Measurements from ENCODE around the gene HIVEP2.

Gene HIVEP2

DNA sequence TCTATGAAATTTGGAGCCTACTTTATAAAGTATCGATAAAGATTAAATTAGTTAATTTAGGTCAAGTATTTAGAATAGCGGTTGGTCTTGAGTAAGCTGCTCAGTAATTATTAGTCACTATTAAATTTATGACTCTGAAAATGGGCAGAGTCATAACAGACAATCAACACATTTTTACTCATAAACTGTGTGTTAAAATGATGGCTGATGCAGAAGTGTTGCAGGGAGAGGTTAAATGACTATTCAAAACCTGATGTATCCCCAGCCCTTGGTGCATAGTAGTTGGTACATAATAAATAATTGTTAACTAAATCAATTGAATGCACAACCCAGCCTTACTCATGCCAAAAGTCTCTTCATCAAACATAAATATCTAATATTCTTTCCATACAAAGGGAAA, 30.6 kb downstream of the HIVEP2 start:
- Histone ChIP-seq H2BK5ac (ENCODE audit: low read length) (no peak overlapping the region), H3K79me2 (ENCODE audit: control insufficient read depth, insufficient read depth, low read length) (no peaks in the 10 kb centered on the region), H3K4ac (ENCODE audit: low read depth, low read length) (no peak overlapping the region), H3K4me1 (ENCODE audit: control insufficient read depth, low read depth, low read length) (peaks cover 5% of the 10 kb centered on the region), H3K27ac (ENCODE audit: low read depth, low read length) (no peak overlapping the region), H3K56ac (ENCODE audit: low read length) (no peak overlapping the region), H3K27me3 (ENCODE audit: insufficient read depth, low read length, poor library complexity) (no peaks in the 10 kb centered on the region), H4K8ac (ENCODE audit: low read depth, low read length) (no peak overlapping the region), H3K4me3 (ENCODE audit: low read length) (no peak overlapping the region), H2AK5ac (ENCODE audit: low read length) (no peak overlapping the region), H3K36me3 (ENCODE audit: control insufficient read depth, insufficient read depth, low read length) (no peaks in the 10 kb centered on the region), H3K79me1 (ENCODE audit: low read length) (no peaks in the 10 kb centered on the region), H3K23ac (ENCODE audit: low read length) (no peak overlapping the region), H3K18ac (ENCODE audit: low read length) (no peak overlapping the region), H2BK120ac (ENCODE audit: low read depth, low read length) (no peak overlapping the region), H3K4me2 (ENCODE audit: low read length) (no peak overlapping the region), H4K5ac (ENCODE audit: low read length) (no peak overlapping the region), H2BK15ac (replicated peaks; ENCODE audit: low read depth) (no peak overlapping the region), H3K9ac (ENCODE audit: low read length) (no peak overlapping the region)
- WGBS (ENCODE audit: extremely low coverage, insufficient coverage, low lambda C conversion rate) = 100% methylated on average over 1 of the region's 2 CpGs
- no peak for DNase-seq

DNA sequence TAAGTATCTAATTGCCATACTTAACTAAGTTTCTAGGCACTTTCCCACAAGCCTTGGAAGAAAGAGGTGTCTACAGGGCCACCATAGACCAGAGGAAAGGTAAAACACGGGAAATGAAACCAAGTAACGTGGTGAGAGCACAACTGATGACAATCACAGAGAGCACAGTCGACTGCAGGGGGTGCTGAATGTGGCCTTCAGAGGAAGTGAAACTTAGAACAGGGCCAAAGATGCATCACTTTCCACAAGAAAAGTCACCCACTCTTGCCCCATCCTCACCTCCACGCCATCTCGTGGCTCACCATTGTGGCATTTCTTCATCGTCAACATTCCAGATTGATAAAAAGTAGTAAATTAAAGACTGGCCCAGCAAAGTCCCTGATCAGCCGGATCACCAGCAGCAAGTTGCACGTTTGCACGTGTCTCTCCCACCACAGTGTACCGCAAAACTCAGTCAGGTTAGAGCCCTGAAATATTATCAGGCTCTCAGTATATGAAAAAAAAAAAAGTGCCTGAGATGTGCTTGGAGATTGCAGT, 31.4 kb downstream of the HIVEP2 start:
- H3K36me3 ChIP-seq (ENCODE audit: control insufficient read depth, insufficient read depth, low read length) = no peaks in the 10 kb centered on the region
- H3K27ac ChIP-seq (ENCODE audit: low read depth, low read length) = no peak overlapping the region
- no peaks in the 10 kb centered on the region for H3K27me3 ChIP-seq (ENCODE audit: insufficient read depth, low read length, poor library complexity)
- no peaks in the 10 kb centered on the region for H3K79me1 ChIP-seq (ENCODE audit: low read length)
- H2BK5ac ChIP-seq (ENCODE audit: low read length) = no peak overlapping the region
- no peak for DNase-seq
- WGBS (ENCODE audit: extremely low coverage, insufficient coverage, low lambda C conversion rate) = no CpG with 5 or more reads among the region's 10 CpGs
- no peak overlapping the region for H2AK5ac ChIP-seq (ENCODE audit: low read length)
- H4K5ac ChIP-seq (ENCODE audit: low read length) = no peak overlapping the region
- no peak overlapping the region for H3K4me3 ChIP-seq (ENCODE audit: low read length)
- no peak overlapping the region for H3K18ac ChIP-seq (ENCODE audit: low read length)
- H3K4ac ChIP-seq (ENCODE audit: low read depth, low read length) = no peak overlapping the region
- H3K4me2 ChIP-seq (ENCODE audit: low read length) = no peak overlapping the region
- no peak overlapping the region for H3K56ac ChIP-seq (ENCODE audit: low read length)
- H2BK15ac ChIP-seq (replicated peaks; ENCODE audit: low read depth) = no peak overlapping the region
- H3K79me2 ChIP-seq (ENCODE audit: control insufficient read depth, insufficient read depth, low read length) = no peaks in the 10 kb centered on the region
- no peak overlapping the region for H3K23ac ChIP-seq (ENCODE audit: low read length)
- H4K8ac ChIP-seq (ENCODE audit: low read depth, low read length) = no peak overlapping the region
- H3K9ac ChIP-seq (ENCODE audit: low read length) = no peak overlapping the region
- no peak overlapping the region for H2BK120ac ChIP-seq (ENCODE audit: low read depth, low read length)
- H3K4me1 ChIP-seq (ENCODE audit: control insufficient read depth, low read depth, low read length) = peaks cover 5% of the 10 kb centered on the region

DNA sequence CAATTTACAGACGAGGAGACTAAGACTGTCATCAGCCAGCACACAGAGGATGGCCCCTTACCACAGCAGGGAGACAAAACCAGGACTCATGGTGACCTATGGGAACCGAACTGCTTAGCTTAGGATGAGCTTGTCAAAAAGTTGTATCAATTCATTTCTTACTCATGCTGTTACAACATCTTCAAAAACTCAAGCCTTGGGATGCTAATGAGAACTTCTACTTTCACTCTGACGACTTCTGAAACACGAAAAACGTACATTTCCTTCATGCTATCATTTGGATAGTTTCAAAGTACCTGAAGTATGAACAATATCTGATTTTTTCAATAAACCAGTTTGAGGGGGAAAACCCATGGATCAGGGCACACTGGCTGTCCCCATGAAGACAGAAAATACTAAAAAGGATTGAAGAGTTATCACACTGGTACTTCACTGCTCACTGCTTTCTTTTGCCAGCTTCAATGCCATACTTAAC, 31.9 kb downstream of the HIVEP2 start:
- Histone ChIP-seq H3K4me2 (ENCODE audit: low read length) (no peak overlapping the region), H3K79me2 (ENCODE audit: control insufficient read depth, insufficient read depth, low read length) (no peaks in the 10 kb centered on the region), H3K23ac (ENCODE audit: low read length) (no peak overlapping the region), H2BK120ac (ENCODE audit: low read depth, low read length) (no peak overlapping the region), H3K27me3 (ENCODE audit: insufficient read depth, low read length, poor library complexity) (no peaks in the 10 kb centered on the region), H2AK5ac (ENCODE audit: low read length) (no peak overlapping the region), H3K4ac (ENCODE audit: low read depth, low read length) (no peak overlapping the region), H3K27ac (ENCODE audit: low read depth, low read length) (no peak overlapping the region), H2BK5ac (ENCODE audit: low read length) (no peak overlapping the region), H4K8ac (ENCODE audit: low read depth, low read length) (no peak overlapping the region), H3K18ac (ENCODE audit: low read length) (no peak overlapping the region), H3K36me3 (ENCODE audit: control insufficient read depth, insufficient read depth, low read length) (no peaks in the 10 kb centered on the region), H3K79me1 (ENCODE audit: low read length) (no peaks in the 10 kb centered on the region), H3K4me1 (ENCODE audit: control insufficient read depth, low read depth, low read length) (peaks cover 5% of the 10 kb centered on the region), H3K9ac (ENCODE audit: low read length) (no peak overlapping the region), H3K4me3 (ENCODE audit: low read length) (no peak overlapping the region), H3K56ac (ENCODE audit: low read length) (no peak overlapping the region), H4K5ac (ENCODE audit: low read length) (no peak overlapping the region), H2BK15ac (replicated peaks; ENCODE audit: low read depth) (no peak overlapping the region)
- no CpG with 5 or more reads among the region's 5 CpGs for WGBS (ENCODE audit: extremely low coverage, insufficient coverage, low lambda C conversion rate)
- DNase-seq = no peak

DNA sequence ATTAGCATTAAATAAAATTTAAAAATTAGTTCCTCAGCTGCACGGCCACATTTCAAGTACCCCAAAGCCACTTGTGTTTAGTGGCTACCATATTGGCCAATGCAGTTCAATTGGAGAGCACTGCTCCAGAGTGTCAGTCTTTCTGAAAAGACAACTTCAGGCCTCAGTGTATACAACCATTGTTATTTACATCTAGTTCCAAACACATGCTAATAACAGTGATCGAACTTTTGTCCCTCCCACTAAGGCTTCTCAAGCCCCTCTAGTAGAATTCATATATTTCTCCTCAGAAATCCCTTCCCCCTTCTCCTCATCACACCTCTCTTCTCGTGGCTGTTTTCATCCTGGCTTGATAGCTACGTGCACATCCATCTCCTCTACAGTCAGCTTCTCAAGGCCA, 32.9 kb downstream of the HIVEP2 start:
- no peak overlapping the region for H2BK120ac ChIP-seq (ENCODE audit: low read depth, low read length)
- H3K4me3 ChIP-seq (ENCODE audit: low read length) = no peak overlapping the region
- H3K27ac ChIP-seq (ENCODE audit: low read depth, low read length) = no peak overlapping the region
- no peaks in the 10 kb centered on the region for H3K79me2 ChIP-seq (ENCODE audit: control insufficient read depth, insufficient read depth, low read length)
- H3K79me1 ChIP-seq (ENCODE audit: low read length) = no peaks in the 10 kb centered on the region
- no peak overlapping the region for H2AK5ac ChIP-seq (ENCODE audit: low read length)
- H3K4me2 ChIP-seq (ENCODE audit: low read length) = no peak overlapping the region
- H3K9ac ChIP-seq (ENCODE audit: low read length) = no peak overlapping the region
- peaks cover 5% of the 10 kb centered on the region for H3K4me1 ChIP-seq (ENCODE audit: control insufficient read depth, low read depth, low read length)
- H2BK15ac ChIP-seq (replicated peaks; ENCODE audit: low read depth) = no peak overlapping the region
- H3K27me3 ChIP-seq (ENCODE audit: insufficient read depth, low read length, poor library complexity) = no peaks in the 10 kb centered on the region
- H3K23ac ChIP-seq (ENCODE audit: low read length) = no peak overlapping the region
- no peak overlapping the region for H4K5ac ChIP-seq (ENCODE audit: low read length)
- H3K56ac ChIP-seq (ENCODE audit: low read length) = no peak overlapping the region
- H3K18ac ChIP-seq (ENCODE audit: low read length) = no peak overlapping the region
- no peak overlapping the region for H4K8ac ChIP-seq (ENCODE audit: low read depth, low read length)
- H2BK5ac ChIP-seq (ENCODE audit: low read length) = no peak overlapping the region
- H3K36me3 ChIP-seq (ENCODE audit: control insufficient read depth, insufficient read depth, low read length) = no peaks in the 10 kb centered on the region
- no CpG with 5 or more reads among the region's 4 CpGs for WGBS (ENCODE audit: extremely low coverage, insufficient coverage, low lambda C conversion rate)
- DNase-seq = no peak
- H3K4ac ChIP-seq (ENCODE audit: low read depth, low read length) = no peak overlapping the region

DNA sequence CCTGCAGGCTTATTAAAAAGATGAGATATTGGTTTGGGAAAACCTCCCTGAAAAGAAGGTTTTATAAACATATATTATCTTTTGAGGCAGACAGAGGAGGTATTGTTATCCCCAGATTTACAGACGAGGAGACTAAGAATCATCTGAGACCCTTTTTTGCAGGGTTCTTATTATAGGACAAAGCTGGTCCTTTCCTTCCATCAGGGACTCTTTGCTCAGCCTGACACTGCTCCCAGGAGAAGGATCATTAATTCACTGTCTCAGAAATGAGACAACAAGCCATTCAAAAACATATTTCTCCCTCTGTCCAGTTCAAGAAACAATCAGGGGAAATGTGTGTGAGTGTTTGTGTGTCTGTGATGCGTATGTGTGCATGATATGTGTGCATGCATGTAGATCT, 33.5 kb downstream of the HIVEP2 start:
- no peak overlapping the region for H4K8ac ChIP-seq (ENCODE audit: low read depth, low read length)
- no peak overlapping the region for H2BK5ac ChIP-seq (ENCODE audit: low read length)
- no peaks in the 10 kb centered on the region for H3K36me3 ChIP-seq (ENCODE audit: control insufficient read depth, insufficient read depth, low read length)
- H3K4ac ChIP-seq (ENCODE audit: low read depth, low read length) = no peak overlapping the region
- no peak overlapping the region for H2AK5ac ChIP-seq (ENCODE audit: low read length)
- no peak overlapping the region for H3K4me3 ChIP-seq (ENCODE audit: low read length)
- no peaks in the 10 kb centered on the region for H3K79me1 ChIP-seq (ENCODE audit: low read length)
- no peaks in the 10 kb centered on the region for H3K27me3 ChIP-seq (ENCODE audit: insufficient read depth, low read length, poor library complexity)
- H2BK120ac ChIP-seq (ENCODE audit: low read depth, low read length) = no peak overlapping the region
- no peak overlapping the region for H3K56ac ChIP-seq (ENCODE audit: low read length)
- H3K4me1 ChIP-seq (ENCODE audit: control insufficient read depth, low read depth, low read length) = peaks cover 5% of the 10 kb centered on the region
- no CpG with 5 or more reads among the region's 2 CpGs for WGBS (ENCODE audit: extremely low coverage, insufficient coverage, low lambda C conversion rate)
- H2BK15ac ChIP-seq (replicated peaks; ENCODE audit: low read depth) = no peak overlapping the region
- no peak overlapping the region for H3K23ac ChIP-seq (ENCODE audit: low read length)
- H3K4me2 ChIP-seq (ENCODE audit: low read length) = no peak overlapping the region
- no peak overlapping the region for H3K27ac ChIP-seq (ENCODE audit: low read depth, low read length)
- no peak overlapping the region for H3K9ac ChIP-seq (ENCODE audit: low read length)
- no peak overlapping the region for H4K5ac ChIP-seq (ENCODE audit: low read length)
- DNase-seq = no peak
- no peaks in the 10 kb centered on the region for H3K79me2 ChIP-seq (ENCODE audit: control insufficient read depth, insufficient read depth, low read length)
- no peak overlapping the region for H3K18ac ChIP-seq (ENCODE audit: low read length)

DNA sequence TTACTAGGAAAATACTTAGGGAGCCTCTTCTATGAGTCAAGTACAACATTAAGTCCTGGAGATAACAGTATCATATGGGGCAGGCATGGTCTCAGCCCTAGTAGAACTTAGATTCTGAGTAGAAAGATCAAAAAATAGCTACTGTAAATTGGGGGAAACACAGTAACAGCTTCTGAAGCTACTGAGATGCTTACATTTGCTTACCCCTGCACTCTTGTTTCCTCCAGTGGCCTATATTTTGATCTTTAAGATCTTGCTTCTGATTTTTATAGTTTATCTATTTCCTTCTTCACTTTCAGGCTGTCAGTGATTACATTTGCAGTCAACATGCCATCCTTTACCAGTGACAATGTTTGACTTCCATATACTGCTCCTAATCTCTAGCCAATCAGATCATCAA, 35.3 kb downstream of the HIVEP2 start:
- H3K4me1 ChIP-seq (ENCODE audit: control insufficient read depth, low read depth, low read length) = no peaks in the 10 kb centered on the region
- no peak overlapping the region for H3K4me2 ChIP-seq (ENCODE audit: low read length)
- no peak overlapping the region for H3K56ac ChIP-seq (ENCODE audit: low read length)
- no peak overlapping the region for H2AK5ac ChIP-seq (ENCODE audit: low read length)
- H3K79me2 ChIP-seq (ENCODE audit: control insufficient read depth, insufficient read depth, low read length) = no peaks in the 10 kb centered on the region
- H3K36me3 ChIP-seq (ENCODE audit: control insufficient read depth, insufficient read depth, low read length) = no peaks in the 10 kb centered on the region
- no peak for DNase-seq
- no peak overlapping the region for H4K5ac ChIP-seq (ENCODE audit: low read length)
- H3K23ac ChIP-seq (ENCODE audit: low read length) = no peak overlapping the region
- no peak overlapping the region for H3K9ac ChIP-seq (ENCODE audit: low read length)
- no peaks in the 10 kb centered on the region for H3K27me3 ChIP-seq (ENCODE audit: insufficient read depth, low read length, poor library complexity)
- no peak overlapping the region for H2BK5ac ChIP-seq (ENCODE audit: low read length)
- no peak overlapping the region for H2BK15ac ChIP-seq (replicated peaks; ENCODE audit: low read depth)
- H4K8ac ChIP-seq (ENCODE audit: low read depth, low read length) = no peak overlapping the region
- H3K18ac ChIP-seq (ENCODE audit: low read length) = no peak overlapping the region
- H2BK120ac ChIP-seq (ENCODE audit: low read depth, low read length) = no peak overlapping the region
- no peak overlapping the region for H3K4ac ChIP-seq (ENCODE audit: low read depth, low read length)
- no peak overlapping the region for H3K27ac ChIP-seq (ENCODE audit: low read depth, low read length)
- H3K79me1 ChIP-seq (ENCODE audit: low read length) = no peaks in the 10 kb centered on the region
- H3K4me3 ChIP-seq (ENCODE audit: low read length) = no peak overlapping the region
